ENCODE measurements around the gene MIEF1. TPM values are rescaled to one million over a fixed set of nuclear protein-coding genes. Genes with fewer than 3 reads are reported as not detected.

The MIEF1 gene
- polyA plus RNA-seq, 1 of the 3 experiments (the other 2 are of a cell fraction) = 7.5 TPM

DNA sequence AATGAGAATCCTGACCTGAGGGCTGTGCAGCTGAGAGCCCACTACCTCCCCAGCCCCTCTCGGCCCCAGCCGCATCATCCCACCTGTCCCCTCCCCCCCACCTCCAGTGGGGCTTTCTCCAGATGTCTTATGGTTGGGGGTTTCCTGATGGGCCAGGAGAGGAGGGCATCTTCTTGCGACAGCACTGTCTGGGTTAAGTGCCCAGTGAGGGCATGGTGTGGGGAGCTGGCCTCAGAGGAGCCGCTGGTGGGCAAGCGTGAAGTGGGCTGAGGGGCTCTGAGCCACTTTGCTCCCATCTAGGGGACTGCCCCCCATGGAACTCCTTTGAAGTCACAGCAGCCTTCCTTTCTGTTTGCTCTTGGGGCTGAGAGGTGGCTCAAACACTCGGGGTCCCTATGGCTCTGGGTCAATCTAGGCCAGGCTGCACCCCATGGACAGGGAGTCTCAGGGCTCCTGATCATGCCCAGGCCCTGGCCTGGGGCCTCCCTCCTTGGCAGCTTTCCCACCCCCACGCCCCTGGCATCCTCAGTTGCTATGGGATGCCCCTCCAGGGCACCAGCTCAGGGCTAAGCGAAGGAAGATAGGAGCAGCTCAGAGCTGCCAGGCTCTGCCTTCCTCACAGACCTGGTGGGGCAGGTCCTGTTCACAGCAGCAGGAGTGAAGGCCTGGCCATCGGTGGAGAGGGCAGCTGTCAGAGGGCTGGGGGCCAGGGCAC lies 11.0 kb upstream of the MIEF1 start:
- Histone ChIP-seq H4K20me1 (ENCODE audit: insufficient read depth) (no peaks in the 10 kb centered on the region), H3K79me2 (ENCODE audit: insufficient read depth) (no peaks in the 10 kb centered on the region), H3K27ac (ENCODE audit: low read depth in 2 of 2, low read length in 1 of 2) (no peak overlapping the region), H3F3A (replicated peaks; ENCODE audit: insufficient read depth) (no peaks in the 10 kb centered on the region), H3K9me3 (no peaks in the 10 kb centered on the region), H2AFZ (ENCODE audit: low read depth) (no peak overlapping the region), H3K4me1 (ENCODE audit: control insufficient read depth in 1 of 2, insufficient read depth in 2 of 2, low read depth in 1 of 2, low read length in 1 of 2) (peaks cover 0 to under 1% of the 10 kb centered on the region in 2 experiments; a peak in 1 of 4 replicates), H3K4me3 (ENCODE audit: low read depth in 2 of 2, low read length in 1 of 2) (no peak overlapping the region), H3K9me2 (no peaks in the 10 kb centered on the region), H3K36me3 (replicated peaks in 1 of 2; ENCODE audit: control insufficient read depth in 1 of 2, insufficient read depth in 2 of 2, low read length in 1 of 2) (no peaks in the 10 kb centered on the region), H3K27me3 (ENCODE audit: insufficient read depth) (no peaks in the 10 kb centered on the region), H3K9ac (no peak overlapping the region), H3K4me2 (no peak overlapping the region)
- CTCF ChIA-PET = interaction anchor here (1.2 to 3.3 kb wide), 4 partner anchors 16 to 38 kb away, joined by 3 to 18 read pairs (median 6); no protein-coding TSS in a partner anchor
- POLR2A ChIA-PET = interaction anchor here (1.5 to 1.7 kb wide), 2 partner anchors 11 to 32 kb away, joined by 4 to 7 read pairs; partner anchors contain the start of gene MIEF1
- TF ChIP-seq PBX3 (IDR thresholded peaks at IDR 0.05) (no peak), JUND (IDR thresholded peaks at IDR 0.05) (no peak), CHD2 (IDR thresholded peaks at IDR 0.05; ENCODE audit: low read length, partially characterized antibody) (no peak)
- WGBS (ENCODE audit: low lambda C conversion rate) = no CpG with 5 or more reads among the region's 9 CpGs
- no peak for DNase-seq

GRCh38 chr22:39491696-39492095 lies 10.4 kb upstream of the MIEF1 start:
- Histone ChIP-seq H4K20me1 (ENCODE audit: insufficient read depth) (no peaks in the 10 kb centered on the region), H3K27ac (ENCODE audit: low read depth in 2 of 2, low read length in 1 of 2) (no peak overlapping the region), H3K4me2 (no peak overlapping the region), H3K9ac (no peak overlapping the region), H3K9me2 (no peaks in the 10 kb centered on the region), H3K79me2 (ENCODE audit: insufficient read depth) (no peaks in the 10 kb centered on the region), H3K4me3 (ENCODE audit: low read depth in 2 of 2, low read length in 1 of 2) (no peak overlapping the region), H3K9me3 (no peaks in the 10 kb centered on the region), H3K27me3 (ENCODE audit: insufficient read depth) (no peaks in the 10 kb centered on the region), H2AFZ (ENCODE audit: low read depth) (no peak overlapping the region), H3F3A (replicated peaks; ENCODE audit: insufficient read depth) (no peaks in the 10 kb centered on the region), H3K36me3 (replicated peaks in 1 of 2; ENCODE audit: control insufficient read depth in 1 of 2, insufficient read depth in 2 of 2, low read length in 1 of 2) (no peaks in the 10 kb centered on the region), H3K4me1 (ENCODE audit: control insufficient read depth in 1 of 2, insufficient read depth in 2 of 2, low read depth in 1 of 2, low read length in 1 of 2) (peaks cover 0 to 5% of the 10 kb centered on the region in 2 experiments; a peak in 1 of 4 replicates)
- TF ChIP-seq MXI1 (IDR thresholded peaks at IDR 0.05; ENCODE audit: low read depth, low read length) = no peak
- TF ChIP-seq CTCF (IDR thresholded peaks at IDR 0.05) = no peak
- TF ChIP-seq RFX5 (IDR thresholded peaks at IDR 0.05; ENCODE audit: low read length) = no peak
- TF ChIP-seq, protein P1, sequence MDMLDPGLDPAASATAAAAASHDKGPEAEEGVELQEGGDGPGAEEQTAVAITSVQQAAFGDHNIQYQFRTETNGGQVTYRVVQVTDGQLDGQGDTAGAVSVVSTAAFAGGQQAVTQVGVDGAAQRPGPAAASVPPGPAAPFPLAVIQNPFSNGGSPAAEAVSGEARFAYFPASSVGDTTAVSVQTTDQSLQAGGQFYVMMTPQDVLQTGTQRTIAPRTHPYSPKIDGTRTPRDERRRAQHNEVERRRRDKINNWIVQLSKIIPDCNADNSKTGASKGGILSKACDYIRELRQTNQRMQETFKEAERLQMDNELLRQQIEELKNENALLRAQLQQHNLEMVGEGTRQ (IDR thresholded peaks at IDR 0.05; ENCODE audit: borderline replicate concordance, low read depth, low read length) = no peak
- no peak for TF ChIP-seq JUND (IDR thresholded peaks at IDR 0.05)
- no peak for TF ChIP-seq EP300 (IDR thresholded peaks at IDR 0.05; ENCODE audit: borderline replicate concordance in 1 of 2, low read depth in 1 of 2, low read length in 1 of 2)
- TF ChIP-seq SMC3 (IDR thresholded peaks at IDR 0.05; ENCODE audit: low read depth, low read length) = no peak
- TF ChIP-seq, protein P2, sequence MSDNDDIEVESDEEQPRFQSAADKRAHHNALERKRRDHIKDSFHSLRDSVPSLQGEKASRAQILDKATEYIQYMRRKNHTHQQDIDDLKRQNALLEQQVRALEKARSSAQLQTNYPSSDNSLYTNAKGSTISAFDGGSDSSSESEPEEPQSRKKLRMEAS (IDR thresholded peaks at IDR 0.05; ENCODE audit: low read depth) = no peak
- TF ChIP-seq CHD2 (IDR thresholded peaks at IDR 0.05; ENCODE audit: low read length, partially characterized antibody) = no peak
- TF ChIP-seq TEAD4 (IDR thresholded peaks at IDR 0.05; ENCODE audit: borderline replicate concordance, insufficient read depth) = no peak
- TF ChIP-seq, protein P3, sequence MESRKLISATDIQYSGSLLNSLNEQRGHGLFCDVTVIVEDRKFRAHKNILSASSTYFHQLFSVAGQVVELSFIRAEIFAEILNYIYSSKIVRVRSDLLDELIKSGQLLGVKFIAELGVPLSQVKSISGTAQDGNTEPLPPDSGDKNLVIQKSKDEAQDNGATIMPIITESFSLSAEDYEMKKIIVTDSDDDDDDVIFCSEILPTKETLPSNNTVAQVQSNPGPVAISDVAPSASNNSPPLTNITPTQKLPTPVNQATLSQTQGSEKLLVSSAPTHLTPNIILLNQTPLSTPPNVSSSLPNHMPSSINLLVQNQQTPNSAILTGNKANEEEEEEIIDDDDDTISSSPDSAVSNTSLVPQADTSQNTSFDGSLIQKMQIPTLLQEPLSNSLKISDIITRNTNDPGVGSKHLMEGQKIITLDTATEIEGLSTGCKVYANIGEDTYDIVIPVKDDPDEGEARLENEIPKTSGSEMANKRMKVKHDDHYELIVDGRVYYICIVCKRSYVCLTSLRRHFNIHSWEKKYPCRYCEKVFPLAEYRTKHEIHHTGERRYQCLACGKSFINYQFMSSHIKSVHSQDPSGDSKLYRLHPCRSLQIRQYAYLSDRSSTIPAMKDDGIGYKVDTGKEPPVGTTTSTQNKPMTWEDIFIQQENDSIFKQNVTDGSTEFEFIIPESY (IDR thresholded peaks at IDR 0.05; ENCODE audit: borderline replicate concordance, low read depth) = no peak
- no peak for TF ChIP-seq RXRA (IDR thresholded peaks at IDR 0.05; ENCODE audit: borderline replicate concordance, low read depth)
- TF ChIP-seq, protein P4, sequence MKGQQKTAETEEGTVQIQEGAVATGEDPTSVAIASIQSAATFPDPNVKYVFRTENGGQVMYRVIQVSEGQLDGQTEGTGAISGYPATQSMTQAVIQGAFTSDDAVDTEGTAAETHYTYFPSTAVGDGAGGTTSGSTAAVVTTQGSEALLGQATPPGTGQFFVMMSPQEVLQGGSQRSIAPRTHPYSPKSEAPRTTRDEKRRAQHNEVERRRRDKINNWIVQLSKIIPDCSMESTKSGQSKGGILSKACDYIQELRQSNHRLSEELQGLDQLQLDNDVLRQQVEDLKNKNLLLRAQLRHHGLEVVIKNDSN (IDR thresholded peaks at IDR 0.05; ENCODE audit: borderline replicate concordance, low read depth) = no peak
- ChIA-PET CTCF (interaction anchor here (1.2 to 3.3 kb wide), 2 partner anchors 25 to 38 kb away, joined by 5 to 18 read pairs; no protein-coding TSS in a partner anchor), POLR2A (interaction anchor here (1.7 kb wide), 1 partner anchor 10 kb away, joined by 4 read pairs; the partner anchor contains the start of gene MIEF1)
- WGBS (ENCODE audit: low lambda C conversion rate) = 100% methylated on average over 1 of the region's 6 CpGs
- no peak for DNase-seq
